Measurements from ENCODE around the gene USP24.
"Not testable (repeated sequence)": the region's sequence is repeated elsewhere in the genome, so short reads cannot be mapped to it uniquely, and the experiment has no call there.

Gene USP24

DNA sequence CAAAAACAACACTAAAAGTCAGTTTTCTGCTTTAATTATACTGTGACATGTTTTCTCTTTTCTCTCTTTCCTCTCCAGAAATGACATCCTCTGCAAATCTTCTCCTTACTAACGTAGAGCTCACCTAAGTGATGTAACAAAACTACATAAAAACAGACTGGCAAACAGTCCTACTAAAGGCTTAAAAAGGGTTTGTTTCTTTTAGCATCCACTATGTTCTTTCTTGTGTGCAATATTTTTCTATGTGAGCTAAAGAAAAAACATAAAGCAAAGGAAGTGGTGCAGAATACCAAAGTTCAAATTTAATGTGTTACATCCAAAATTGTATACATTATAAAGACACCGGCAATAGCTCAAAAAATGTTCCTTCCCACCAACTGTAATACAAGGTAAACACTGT lies 14.5 kb downstream of the USP24 start:
- no peak for DNase-seq (ENCODE audit: insufficient read length, low spot score)
- FAIRE-seq, result no peak

DNA sequence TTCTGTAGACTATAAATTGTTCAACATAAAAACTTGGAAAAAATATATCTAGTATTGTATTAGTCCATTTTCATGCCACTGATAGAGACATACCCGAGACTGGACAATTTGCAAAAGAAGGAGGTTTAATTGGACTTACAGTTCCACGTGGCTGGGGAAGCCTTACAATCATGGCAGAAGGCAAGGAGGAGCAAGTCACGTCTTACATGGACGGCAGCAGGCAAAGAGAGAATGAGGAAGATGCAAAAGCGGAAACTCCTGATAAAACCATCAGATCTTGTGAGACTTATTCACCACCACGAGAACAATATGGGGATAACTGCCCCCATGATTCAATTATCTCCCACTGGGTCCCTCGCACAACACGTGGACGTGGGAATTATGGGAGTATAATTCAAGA lies 15.4 kb downstream of the USP24 start:
- not testable (repeated sequence) for FAIRE-seq; DNase-seq (ENCODE audit: insufficient read length, low spot score)

DNA sequence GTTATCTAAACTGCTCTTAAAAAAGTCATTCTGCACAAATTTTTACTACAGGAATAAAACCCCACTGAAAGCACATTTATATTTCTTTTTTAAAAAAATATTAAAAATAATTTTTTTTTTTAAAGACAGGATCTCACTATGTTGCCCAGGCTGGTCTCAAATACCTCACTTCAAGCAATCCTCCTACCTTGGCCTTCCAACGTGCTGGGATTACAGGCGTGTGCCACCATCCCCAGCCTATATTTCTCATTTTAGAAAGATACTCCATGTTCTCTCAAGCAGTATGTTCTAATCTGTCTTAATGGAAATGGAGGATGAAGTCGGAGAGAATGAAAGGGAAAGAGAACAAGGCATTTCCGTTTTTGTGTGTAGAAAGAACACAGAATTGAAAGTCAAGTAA lies 17.1 kb downstream of the USP24 start:
- DNase-seq (ENCODE audit: insufficient read length, low spot score) (no peak), FAIRE-seq (no peak)

DNA sequence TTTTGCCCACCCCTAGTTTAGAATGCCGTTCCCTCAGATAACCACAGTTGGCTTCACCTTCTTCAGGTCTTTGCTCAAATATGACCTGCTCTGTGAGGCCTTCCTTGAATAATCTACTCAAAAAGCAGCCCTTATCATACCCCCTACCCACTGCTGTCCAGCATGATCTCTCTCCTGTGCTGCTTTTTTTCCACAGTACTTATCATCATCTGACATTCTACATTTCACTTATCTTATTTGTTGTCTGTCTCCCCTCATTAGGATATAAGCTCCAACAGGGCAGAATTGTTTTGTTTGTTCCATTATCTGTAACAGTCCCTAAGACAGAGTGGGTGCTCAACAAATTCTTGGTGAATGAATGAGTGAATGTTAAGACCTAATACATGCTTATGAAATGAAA lies 18.1 kb downstream of the USP24 start:
- DNase-seq (ENCODE audit: insufficient read length, low spot score), result no peak
- no peak for FAIRE-seq

DNA sequence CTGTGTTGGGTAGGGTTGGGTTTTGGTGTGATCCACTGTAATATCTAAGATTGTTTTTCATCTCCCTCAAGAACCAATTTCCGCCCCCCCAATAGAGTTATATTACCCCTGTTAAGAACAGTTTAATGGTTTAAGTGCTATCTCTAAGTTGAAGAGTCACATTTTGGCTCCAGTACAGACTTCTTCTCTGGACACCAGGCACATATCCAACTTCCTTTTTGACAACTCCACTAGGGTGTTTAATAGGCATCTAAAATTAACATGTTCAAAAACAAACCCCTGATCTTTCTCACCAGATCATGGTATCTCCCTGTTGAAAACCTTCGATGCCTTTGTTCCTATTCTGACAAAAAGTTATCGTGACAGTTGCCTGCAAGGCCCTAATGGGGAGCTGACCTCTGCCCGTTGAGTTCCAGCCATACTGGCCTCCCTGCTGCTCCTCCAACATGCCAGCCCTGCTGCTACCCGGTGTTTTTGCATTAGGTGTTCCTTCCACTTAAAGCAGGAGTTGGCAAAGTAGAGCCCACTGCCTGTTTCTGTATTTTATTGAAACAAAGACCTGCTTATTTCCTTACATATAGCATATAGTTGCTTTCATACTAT lies 18.6 kb downstream of the USP24 start:
- no peak for DNase-seq (ENCODE audit: insufficient read length, low spot score)
- FAIRE-seq, result no peak

DNA sequence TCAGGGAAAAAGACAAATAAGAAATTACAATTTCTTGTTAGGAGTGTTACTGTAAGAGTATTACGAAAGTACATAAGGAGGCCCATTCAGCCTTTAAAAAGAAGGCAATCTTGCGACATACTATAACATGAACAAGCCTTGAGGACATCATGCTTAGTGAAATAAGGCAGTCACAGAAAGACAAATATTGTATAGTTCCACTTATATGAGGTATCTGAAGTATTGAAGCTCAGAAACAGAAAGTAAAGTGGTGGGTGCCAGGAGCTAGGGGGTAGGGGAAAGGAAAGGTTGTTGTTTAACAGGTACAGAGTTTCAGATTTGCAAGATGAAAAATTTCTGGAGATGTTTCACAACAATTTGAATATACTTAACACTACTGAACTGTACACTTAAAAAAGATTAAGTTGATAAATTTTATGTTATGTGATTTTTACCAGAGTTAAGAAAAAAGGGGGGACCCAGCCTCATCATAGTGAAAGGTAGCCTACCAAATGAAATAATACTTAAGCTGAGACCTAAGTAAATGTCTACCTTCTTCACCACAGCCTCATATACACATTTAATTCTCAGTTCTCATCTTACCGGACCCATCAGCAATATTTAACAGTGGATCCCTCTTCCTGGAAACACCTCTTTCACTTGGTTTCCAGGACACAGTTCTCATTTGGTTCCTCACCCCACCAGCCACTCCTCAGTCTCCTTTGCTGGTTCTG lies 19.5 kb downstream of the USP24 start:
- FAIRE-seq, result no peak
- DNase-seq (ENCODE audit: insufficient read length, low spot score), result no peak

DNA sequence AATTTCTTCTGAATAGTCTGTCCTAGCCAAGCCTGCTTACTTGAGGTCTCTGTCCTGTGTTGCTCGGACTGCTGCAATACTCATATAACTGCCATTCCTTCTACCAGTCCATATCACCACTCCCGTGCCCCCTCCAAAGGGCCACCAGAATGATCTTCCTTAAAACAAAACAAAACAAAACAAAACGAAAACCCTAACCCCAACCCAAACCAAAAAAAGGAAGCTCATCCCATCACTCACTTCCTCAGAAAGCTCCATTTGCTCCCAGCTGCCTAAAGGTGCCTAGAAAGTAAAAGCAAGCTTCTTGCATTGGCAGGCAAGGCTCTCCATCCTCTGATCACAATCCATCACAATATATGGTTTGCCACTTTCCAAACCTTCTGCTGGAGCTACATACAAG lies 20.3 kb downstream of the USP24 start:
- FAIRE-seq, result no peak
- DNase-seq (ENCODE audit: insufficient read length, low spot score), result no peak

DNA sequence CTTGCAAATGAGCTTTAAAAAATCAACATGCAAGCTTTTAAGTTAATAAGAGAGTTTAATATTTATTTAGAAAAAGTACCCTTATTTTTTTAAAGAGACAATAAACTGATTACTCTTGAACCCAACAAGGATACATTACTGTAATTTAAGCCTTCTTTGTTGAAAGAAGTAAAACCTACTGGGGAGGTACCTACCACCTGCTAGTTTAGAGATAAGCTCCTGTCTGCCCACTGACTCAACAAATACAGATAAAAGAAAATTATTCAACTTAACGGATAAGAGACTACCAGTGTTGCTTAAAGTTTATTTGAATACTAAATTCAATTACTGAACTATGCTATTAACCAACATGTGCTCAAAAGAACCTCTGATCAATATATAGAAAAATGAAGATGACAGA lies 23.1 kb downstream of the USP24 start:
- DNase-seq (ENCODE audit: insufficient read length, low spot score) (no peak), FAIRE-seq (no peak)

DNA sequence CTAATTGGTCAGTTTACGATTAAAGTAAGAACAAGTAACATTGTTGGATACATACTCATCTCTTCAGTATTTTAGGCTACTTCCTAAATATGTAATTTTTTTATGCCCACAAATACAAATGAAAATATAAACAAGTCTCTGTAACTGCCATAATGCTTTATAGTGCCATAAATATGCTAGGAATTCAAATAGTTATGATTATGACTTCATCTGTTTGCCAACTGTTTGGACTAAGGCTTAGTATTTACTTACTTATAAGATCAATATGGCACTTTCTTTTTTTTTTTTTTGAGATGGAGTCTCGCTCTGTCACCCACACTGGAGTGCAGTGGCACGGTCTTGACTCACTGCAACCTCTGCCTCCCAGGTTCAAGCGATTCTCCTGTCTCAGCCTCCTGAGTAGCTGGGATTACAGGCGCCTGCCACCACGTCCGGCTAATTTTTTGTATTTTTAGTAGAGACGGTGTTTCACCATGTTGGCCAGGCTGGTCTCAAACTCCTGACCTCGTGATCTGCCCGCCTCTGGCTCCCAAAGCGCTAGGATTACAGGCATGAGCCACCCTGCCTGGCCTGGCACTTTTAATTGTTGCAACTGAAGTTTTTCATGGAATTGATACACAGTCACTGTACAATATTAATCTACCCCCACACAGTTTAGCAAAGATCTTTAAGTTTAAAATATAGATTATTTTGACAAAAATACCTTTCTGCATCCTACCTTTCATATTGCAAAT lies 23.8 kb downstream of the USP24 start:
- not testable (repeated sequence) for FAIRE-seq; DNase-seq (ENCODE audit: insufficient read length, low spot score)

DNA sequence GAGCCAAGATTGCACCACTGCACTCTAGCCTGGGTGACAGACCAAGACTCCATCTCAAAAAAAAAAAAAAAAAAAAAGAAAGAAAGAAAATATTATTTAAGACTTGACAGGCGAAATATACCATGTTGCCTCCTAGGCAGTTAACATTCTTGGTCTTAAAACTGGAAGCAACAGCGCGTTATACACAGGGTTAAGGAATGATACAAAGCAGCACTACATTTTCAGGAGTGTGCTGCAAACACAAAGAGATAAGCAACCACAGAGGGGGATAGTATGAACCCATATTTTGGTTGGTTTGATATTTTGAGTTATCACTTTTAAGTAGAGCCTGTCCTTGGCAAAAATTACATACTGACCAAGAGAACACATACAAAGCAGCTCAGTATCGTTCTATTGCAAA lies 25.1 kb downstream of the USP24 start:
- DNase-seq (ENCODE audit: insufficient read length, low spot score), result no peak
- no peak for FAIRE-seq

DNA sequence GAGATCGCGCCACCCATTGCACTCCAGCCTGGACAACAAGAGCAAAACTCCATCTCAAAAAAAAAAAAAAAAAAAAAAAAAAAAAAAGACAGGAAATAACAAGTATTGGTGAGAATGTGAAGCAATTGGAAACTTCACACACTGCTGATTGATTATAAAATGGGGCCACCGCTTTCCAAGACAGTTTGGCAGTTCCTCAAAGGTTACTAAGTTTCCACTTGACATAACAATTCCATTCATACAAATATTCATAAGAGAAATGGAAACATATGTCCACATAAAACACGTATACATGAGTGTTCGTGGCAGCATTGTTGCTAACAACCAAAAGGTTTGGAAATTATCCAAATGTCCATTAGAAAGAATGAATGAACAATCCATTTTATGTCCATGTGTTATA lies 26.3 kb downstream of the USP24 start:
- no peak for FAIRE-seq
- no peak for DNase-seq (ENCODE audit: insufficient read length, low spot score)

DNA sequence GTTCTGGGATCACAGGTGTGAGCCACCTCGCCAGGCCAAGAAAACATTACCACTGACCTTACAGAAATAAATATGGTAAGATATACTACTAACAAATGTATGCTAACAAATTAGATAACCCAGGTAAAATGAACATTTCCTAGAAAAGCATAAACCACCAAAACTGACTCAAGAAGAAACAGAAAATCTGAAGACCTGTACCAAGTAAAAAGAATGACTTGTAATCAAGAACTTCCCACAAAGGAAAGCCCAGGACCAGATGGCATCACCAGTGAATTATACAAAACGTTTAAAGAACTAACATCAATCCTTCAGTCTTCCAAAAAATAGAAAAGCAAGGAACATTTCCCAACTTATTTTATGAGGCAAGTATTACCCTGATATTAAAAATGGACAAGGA lies 29.3 kb downstream of the USP24 start:
- FAIRE-seq (no peak), DNase-seq (ENCODE audit: insufficient read length, low spot score) (no peak)

DNA sequence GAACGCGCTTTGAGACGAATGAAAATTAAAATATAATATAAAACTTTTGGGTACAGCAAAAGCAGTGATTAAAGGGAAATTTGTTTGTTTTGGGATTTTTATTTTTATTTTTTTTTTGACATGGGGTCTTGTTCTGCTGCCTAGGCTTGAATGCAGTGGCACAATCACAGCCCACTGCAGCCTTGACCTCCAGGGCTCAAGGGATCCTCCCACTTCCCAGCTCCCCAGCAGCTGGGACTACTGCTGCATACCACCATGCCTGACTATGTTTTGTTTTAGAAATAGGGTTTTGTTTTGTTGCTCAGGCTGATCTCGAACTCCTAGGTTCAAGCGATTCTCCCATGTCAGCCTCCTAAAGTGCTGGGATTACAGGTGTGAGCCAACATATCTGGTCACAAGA lies 30.3 kb downstream of the USP24 start:
- FAIRE-seq (no peak), DNase-seq (ENCODE audit: insufficient read length, low spot score) (no peak)

DNA sequence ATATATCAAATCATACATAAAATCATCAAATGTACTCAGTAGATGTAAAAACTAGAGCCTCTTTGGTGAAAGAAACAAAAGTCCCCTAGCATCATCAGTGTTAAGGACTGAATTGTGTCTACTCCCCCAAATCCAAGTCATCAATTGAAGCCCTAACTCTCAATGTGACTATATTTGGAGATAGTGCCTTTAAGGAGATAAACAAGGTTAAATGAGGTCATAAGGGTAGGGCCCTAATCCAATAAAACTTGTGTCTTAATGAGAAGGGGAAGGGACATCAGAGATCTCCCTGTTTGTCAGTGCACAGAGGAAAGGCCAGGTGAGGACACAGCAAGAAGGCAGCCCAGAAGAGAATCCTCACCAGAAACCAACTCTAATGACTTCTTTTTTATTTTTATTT lies 33.5 kb downstream of the USP24 start:
- DNase-seq (ENCODE audit: insufficient read length, low spot score), result no peak
- no peak for FAIRE-seq

DNA sequence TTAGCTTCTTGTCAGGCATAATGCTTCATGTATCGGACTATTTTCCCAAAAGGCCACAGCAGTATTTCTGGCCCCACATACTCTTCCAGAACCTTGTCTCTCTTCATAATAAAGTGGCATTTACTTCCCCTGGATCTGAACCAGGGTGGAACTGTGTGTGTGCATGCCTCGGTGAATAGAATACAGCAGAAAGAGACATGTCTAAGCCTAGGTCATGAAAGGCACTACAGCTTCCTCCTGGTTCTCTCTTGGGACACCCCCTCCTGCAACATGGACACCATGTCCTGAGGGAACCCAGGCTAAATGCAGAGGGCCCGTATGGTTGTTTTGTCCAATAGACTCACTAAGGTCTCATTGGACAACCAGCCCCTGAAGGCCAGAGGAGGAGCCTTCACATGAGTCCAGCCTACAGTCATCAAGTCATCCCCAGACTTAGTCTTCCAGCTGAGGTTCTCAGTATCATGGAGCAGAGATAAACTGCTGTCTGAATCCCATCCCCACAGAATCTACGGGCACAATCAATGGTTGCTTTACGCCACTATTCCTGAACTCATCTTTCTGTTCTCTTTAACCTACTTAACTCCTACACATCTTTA lies 35.0 kb downstream of the USP24 start:
- FAIRE-seq, result no peak
- DNase-seq (ENCODE audit: insufficient read length, low spot score), result no peak

DNA sequence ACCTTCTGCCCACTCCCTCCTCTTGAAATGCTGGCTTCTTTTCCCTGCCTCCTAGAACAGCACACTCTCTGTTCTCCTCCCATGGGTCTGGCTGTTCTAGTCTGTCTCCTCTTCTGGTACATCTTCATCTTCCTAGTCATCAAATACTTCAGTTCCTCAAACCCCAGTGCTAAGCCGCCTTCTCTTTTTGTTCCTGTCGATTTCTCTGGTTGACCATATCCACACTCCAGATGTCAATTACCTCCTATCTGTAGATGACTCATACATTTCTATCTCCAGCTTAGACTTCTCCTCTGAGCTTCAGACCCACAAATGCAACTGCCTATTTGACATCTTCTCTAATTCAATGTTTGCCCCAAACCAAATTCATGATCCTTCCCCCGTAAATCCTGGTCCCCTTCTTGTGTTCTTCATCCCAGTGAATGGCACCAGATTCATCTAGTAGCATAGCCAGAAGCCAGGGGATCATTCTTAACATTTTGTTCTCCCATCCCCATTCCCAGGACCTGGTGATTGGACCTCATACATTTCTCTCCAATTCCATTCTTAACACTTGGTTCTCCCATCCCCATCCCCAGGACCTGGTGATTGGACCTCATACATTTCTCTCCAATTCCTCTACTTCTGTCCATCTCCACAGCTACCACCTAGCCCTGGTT lies 35.9 kb downstream of the USP24 start:
- FAIRE-seq, result no peak
- no peak for DNase-seq (ENCODE audit: insufficient read length, low spot score)

DNA sequence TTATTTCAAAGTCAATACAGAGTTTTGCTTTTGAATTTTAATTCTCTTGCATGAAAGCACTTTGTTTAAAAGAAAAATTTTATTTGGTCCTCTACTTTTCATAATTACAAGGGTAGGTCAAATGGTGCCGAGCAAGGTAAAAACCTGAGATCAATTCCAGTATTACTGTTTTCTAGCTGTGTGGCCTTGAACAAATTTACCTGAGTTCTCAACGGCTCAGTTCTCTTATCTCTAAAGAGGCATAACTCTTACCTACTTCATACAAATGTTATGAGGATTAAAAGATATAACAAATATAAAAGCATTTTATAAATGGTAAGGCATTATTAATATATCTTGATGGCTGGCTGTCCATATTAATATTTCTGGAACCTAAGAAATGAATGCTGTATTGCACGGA lies 42.5 kb downstream of the USP24 start:
- FAIRE-seq (no peak), DNase-seq (ENCODE audit: insufficient read length, low spot score) (no peak)

DNA sequence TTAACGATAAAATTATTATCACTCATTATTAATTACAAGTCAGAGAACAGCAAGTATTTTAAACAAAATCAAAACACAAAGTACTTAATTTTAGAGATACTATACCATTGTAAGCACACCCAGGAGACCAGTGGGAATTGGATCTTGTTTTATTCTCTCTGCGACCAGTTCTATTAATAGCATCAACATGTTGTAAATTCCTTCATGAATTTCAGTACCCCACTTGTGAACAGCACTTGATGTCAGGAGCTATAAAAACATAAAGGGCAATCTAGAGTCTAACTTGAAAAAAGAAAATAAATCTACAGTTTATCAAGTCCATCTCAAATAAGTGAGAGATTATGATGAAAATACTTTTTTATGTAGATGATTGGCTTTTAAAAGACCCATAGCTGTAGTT lies 42.9 kb downstream of the USP24 start:
- no peak for FAIRE-seq

DNA sequence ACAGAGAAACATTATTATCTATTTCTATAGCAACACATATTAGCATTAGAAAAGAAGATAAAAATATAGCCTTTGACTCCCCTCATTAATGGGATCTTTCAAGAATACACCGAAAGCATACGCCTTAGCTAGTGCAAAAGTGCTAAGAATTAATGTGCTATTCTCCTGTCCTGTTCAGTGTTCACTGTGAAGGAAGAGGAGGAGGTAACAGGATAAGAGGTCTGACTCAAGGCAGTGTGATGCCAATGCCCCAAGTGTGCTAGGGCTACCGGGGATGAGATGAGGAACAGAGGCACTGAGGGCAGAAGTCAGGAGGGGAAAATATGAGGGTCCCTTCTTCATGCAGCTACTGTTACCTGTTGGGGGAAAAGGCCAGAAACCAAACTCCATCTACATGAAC lies 43.5 kb downstream of the USP24 start:
- DNase-seq (ENCODE audit: insufficient read length, low spot score) (no peak), FAIRE-seq (no peak)

More for the DNA sequence above, 42.9 kb downstream of the USP24 start:
- DNase-seq (ENCODE audit: insufficient read length, low spot score), result no peak

DNA sequence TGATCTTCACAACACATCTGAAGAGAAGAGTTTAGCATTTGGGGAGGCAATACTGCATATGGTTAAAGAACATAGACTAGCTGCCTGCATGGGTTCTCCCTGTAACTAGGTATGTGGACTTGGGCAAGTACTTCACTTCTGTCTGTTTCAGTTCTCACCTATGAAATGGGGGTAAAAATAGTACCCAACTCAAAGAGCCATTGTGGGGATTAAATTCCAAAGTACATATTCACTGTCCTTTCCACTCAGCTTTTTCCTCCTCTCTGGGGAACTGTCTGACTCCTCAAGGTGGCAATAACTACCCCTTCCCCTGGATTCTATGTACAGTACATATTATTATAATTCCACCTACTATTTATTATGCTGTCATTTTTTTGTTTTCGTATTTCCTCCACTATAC lies 44.7 kb downstream of the USP24 start:
- DNase-seq (ENCODE audit: insufficient read length, low spot score), result no peak
- FAIRE-seq, result no peak

DNA sequence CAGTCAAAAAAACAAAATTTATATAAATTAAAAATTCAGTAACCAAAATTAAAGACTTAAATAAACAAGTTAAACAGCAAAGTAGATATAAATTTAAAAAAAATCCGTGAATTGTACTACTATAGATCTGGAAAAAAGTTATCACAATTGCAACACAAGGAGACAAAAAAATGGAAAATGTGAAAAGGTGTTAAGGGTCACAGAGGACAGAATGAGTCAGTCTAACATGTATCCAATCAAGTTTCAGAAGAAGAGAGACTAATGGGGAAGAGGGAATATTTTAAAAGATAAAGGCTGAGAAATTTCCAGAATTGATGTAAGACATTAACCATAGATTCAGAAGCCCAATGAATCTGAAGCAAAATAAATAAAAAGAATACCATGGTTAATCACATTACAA lies 46.0 kb downstream of the USP24 start:
- DNase-seq (ENCODE audit: insufficient read length, low spot score) (no peak), FAIRE-seq (no peak)

Measured in HTR-8/SVneo (cell line).